ENCODE data around the gene PIKFYVE.

GRCh38 chr2:208252716-208253492 lies 13.2 kb upstream of the PIKFYVE start:
- TF ChIP-seq, protein P1, sequence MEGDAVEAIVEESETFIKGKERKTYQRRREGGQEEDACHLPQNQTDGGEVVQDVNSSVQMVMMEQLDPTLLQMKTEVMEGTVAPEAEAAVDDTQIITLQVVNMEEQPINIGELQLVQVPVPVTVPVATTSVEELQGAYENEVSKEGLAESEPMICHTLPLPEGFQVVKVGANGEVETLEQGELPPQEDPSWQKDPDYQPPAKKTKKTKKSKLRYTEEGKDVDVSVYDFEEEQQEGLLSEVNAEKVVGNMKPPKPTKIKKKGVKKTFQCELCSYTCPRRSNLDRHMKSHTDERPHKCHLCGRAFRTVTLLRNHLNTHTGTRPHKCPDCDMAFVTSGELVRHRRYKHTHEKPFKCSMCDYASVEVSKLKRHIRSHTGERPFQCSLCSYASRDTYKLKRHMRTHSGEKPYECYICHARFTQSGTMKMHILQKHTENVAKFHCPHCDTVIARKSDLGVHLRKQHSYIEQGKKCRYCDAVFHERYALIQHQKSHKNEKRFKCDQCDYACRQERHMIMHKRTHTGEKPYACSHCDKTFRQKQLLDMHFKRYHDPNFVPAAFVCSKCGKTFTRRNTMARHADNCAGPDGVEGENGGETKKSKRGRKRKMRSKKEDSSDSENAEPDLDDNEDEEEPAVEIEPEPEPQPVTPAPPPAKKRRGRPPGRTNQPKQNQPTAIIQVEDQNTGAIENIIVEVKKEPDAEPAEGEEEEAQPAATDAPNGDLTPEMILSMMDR (IDR thresholded peaks at IDR 0.05) = no peak
- TF ChIP-seq POLR2A (IDR thresholded peaks at IDR 0.05) = no peak

All from tibial nerve (tissue), 3 donors.